Esophagus squamous epithelium (tissue), 5 donors: ENCODE measurements around the gene RAB7B. TPM values are rescaled to one million over a fixed set of nuclear protein-coding genes. Genes with fewer than 3 reads are reported as not detected.
A peak's percentile ranks its signal among the peaks of the same experiment; 100 is the strongest.
"Not testable (repeated sequence)": the region's sequence is repeated elsewhere in the genome, so short reads cannot be mapped to it uniquely, and the experiment has no call there.

Experiments used
- DNase-seq: peaks from one replicate; lab custom pipeline; 2025; lab: John Stamatoyannopoulos, UW
- H3K27ac ChIP-seq, 4 donors: fragments of 200-600 bp; sonication (generic); one replicate each; pipeline ENCODE4 v1.5.1; 2016 to 2019; ENCODE audit warnings: mild to moderate bottlenecking in 1 of 4
- H3K27me3 ChIP-seq, 4 donors: fragments of 200-600 bp; sonication (generic); 1 replicate in 3 of 4; 2 replicates in 1 of 4; pipeline versions ENCODE4 v1.5.1 to v1.6.0; 2017 to 2021; ENCODE audit warnings: antibody characterized with exemption in 1 of 4
- H3K36me3 ChIP-seq, 3 donors: fragments of 200-600 bp; sonication (generic); one replicate each; pipeline ENCODE4 v1.5.1; 2016 to 2019
- H3K4me1 ChIP-seq, 3 donors: fragments of 200-600 bp; sonication (generic); one replicate each; pipeline ENCODE4 v1.5.1; 2017 to 2019
- H3K4me3 ChIP-seq, 4 donors: fragments of 200-600 bp; sonication (generic); 1 replicate in 3 of 4; 2 replicates in 1 of 4; pipeline ENCODE4 v1.5.1; 2016 to 2019; ENCODE audit warnings: mild to moderate bottlenecking in 2 of 4, moderate library complexity in 1 of 4
- H3K9me3 ChIP-seq, 3 donors: fragments of 200-600 bp; sonication (generic); one replicate each; pipeline ENCODE4 v1.5.1; 2016 to 2019
- CTCF ChIP-seq, 6 experiments: fragments of 450-650 bp in 4 of 6; fragments of 200-600 bp in 2 of 6; sonication (generic) in 2 of 6; IDR thresholded peaks; one replicate each; pipeline ENCODE4 v1.5.1; 2016 to 2019; ENCODE audit warnings: antibody characterized with exemption in 6 of 6, mild to moderate bottlenecking in 4 of 6, moderate library complexity in 4 of 6
- POLR2A ChIP-seq, 4 donors: fragments of 450-650 bp; IDR thresholded peaks; one replicate each; pipeline ENCODE4 v1.6.1; 2017; ENCODE audit warnings: antibody characterized with exemption in 4 of 4, mild to moderate bottlenecking in 4 of 4, moderate library complexity in 3 of 4
- WGBS, 2 donors: methylation state at CpG; one replicate each; pipeline ENCODE4 v1.1.5; 2018; 5-methylcytosine and 5-hydroxymethylcytosine counted together
- intact Hi-C: fragments of 100-400 bp; cut with DNase I; formaldehyde crosslinking; loops from one replicate; pipeline ENCODE4 v1.15.0; 2022
- total RNA-seq, 4 donors: library from RNA; depleted of rRNA; stranded (reverse); fragments of >200 nt; gene quantifications; one replicate each; pipeline ENCODE4 v1.1.0, GENCODE V29; 2016
- donor health status: DM: yes; HTN: yes; CAD: no.

RAB7B gene, protein sequence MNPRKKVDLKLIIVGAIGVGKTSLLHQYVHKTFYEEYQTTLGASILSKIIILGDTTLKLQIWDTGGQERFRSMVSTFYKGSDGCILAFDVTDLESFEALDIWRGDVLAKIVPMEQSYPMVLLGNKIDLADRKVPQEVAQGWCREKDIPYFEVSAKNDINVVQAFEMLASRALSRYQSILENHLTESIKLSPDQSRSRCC
- 10 to 100 TPM; 15.8 to 24.2 (median 21.4) TPM for total RNA-seq

GRCh38 chr1:206002871-206003801, at the start of gene RAB7B:
Gene RAB7B, minus strand, starts transcription at chr1:206003395. Its CDS starts 9,260 bp downstream, at chr1:205994135.
- no peaks in the 10 kb centered on the region for H3K36me3 ChIP-seq
- TF ChIP-seq POLR2A (IDR thresholded peaks at IDR 0.05) (peak in 1 of 4 donors; percentile 50), CTCF (IDR thresholded peaks at IDR 0.05) (no peak)
- no peaks in the 10 kb centered on the region for H3K9me3 ChIP-seq
- H3K27me3 ChIP-seq = no peaks in the 10 kb centered on the region
- no peak for DNase-seq
- peak within 1 kb of the TSS; percentile 34 to 63 (median 47) for H3K4me3 ChIP-seq
- 5 to 16% methylated on average over 5 to 7 of the region's 12 CpGs for WGBS, 2 donors
- peaks cover 31 to 85% (median 54%) of the 10 kb centered on the region in 3 donors for H3K4me1 ChIP-seq
- intact Hi-C loops = no loop called here
- H3K27ac ChIP-seq = peak within 1 kb of the TSS; percentile 79 to 95 (median 88)

- intact Hi-C loops, H3K27me3 ChIP-seq, H3K4me3 ChIP-seq, H3K36me3 ChIP-seq, DNase-seq, H3K9me3 ChIP-seq: not testable (repeated sequence)
- peak overlapping the region in 2 of 4 donors; percentile 10 to 16 for H3K27ac ChIP-seq
- H3K4me1 ChIP-seq = peaks cover 0 to 14% (median 10%) of the 10 kb centered on the region in 3 donors
- WGBS, 2 donors = 57 to 77% methylated on average over 5 to 6 of the region's 8 CpGs
Observed at GRCh38 chr1:206052231-206052865, 49.2 kb upstream of the RAB7B start.

- intact Hi-C loops = no loop called here
- Histone ChIP-seq H3K9me3 (no peaks in the 10 kb centered on the region), H3K4me3 (no peak overlapping the region), H3K27me3 (no peaks in the 10 kb centered on the region), H3K27ac (no peak overlapping the region), H3K36me3 (no peaks in the 10 kb centered on the region), H3K4me1 (peaks cover 0 to 14% (median 10%) of the 10 kb centered on the region in 3 donors)
- TF ChIP-seq CTCF (IDR thresholded peaks at IDR 0.05) (no peak), POLR2A (IDR thresholded peaks at IDR 0.05) (no peak)
- 40 to 41% methylated on average over 6 of the region's 6 CpGs for WGBS, 2 donors
- DNase-seq = peak; percentile 19
Observed at GRCh38 chr1:206050655-206051235, 47.5 kb upstream of the RAB7B start.

- Histone ChIP-seq H3K27ac (no peak overlapping the region), H3K9me3 (no peaks in the 10 kb centered on the region), H3K36me3 (no peaks in the 10 kb centered on the region), H3K4me1 (peaks cover 0 to 14% (median 10%) of the 10 kb centered on the region in 3 donors), H3K27me3 (no peaks in the 10 kb centered on the region), H3K4me3 (no peak overlapping the region)
- intact Hi-C loops = no loop called here
- DNase-seq = no peak
- TF ChIP-seq POLR2A (IDR thresholded peaks at IDR 0.05) (no peak), CTCF (IDR thresholded peaks at IDR 0.05) (no peak)
- 47 to 64% methylated on average over 3 of the region's 3 CpGs for WGBS, 2 donors
Observed at GRCh38 chr1:206049919-206050600, 46.9 kb upstream of the RAB7B start.

GRCh38 chr1:206049293-206049692, 46.1 kb upstream of the RAB7B start:
- no peaks in the 10 kb centered on the region for H3K9me3 ChIP-seq
- TF ChIP-seq CTCF (IDR thresholded peaks at IDR 0.05) = no peak
- peaks cover 0 to 14% (median 10%) of the 10 kb centered on the region in 3 donors for H3K4me1 ChIP-seq
- H3K36me3 ChIP-seq = no peaks in the 10 kb centered on the region
- no peak overlapping the region for H3K27ac ChIP-seq
- DNase-seq = no peak
- intact Hi-C loops = no loop called here
- no peak overlapping the region for H3K4me3 ChIP-seq
- H3K27me3 ChIP-seq = no peaks in the 10 kb centered on the region
